CD14-positive monocyte (primary cell): ENCODE measurements around the gene TIGD6. TPM values are rescaled to one million over a fixed set of nuclear protein-coding genes. Genes with fewer than 3 reads are reported as not detected.

ENCODE experiments used
- DNase-seq, 3 donors: peaks; one replicate each; pipeline ENCODE4 v3.0.0-alpha.2; 2011 to 2022
- H2AFZ ChIP-seq: 2 replicates; pipeline ENCODE4 v1.6.0; 2012; ENCODE audit warnings: mild to moderate bottlenecking, low read depth, low read length, inconsistent platforms; ENCODE audit not compliant: insufficient read depth, poor library complexity, severe bottlenecking
- H3K27ac ChIP-seq, 2 donors: 1 replicate in 1 of 2; 2 replicates in 1 of 2; pipeline ENCODE4 v1.5.1; 2012 to 2013; ENCODE audit warnings: low read length in 2 of 2, control low read depth in 1 of 2, inconsistent platforms in 1 of 2, low read depth in 1 of 2, mild to moderate bottlenecking in 1 of 2
- H3K27me3 ChIP-seq, 2 donors: one replicate each; pipeline versions ENCODE4 v1.6.0 to v1.6.1; 2011 to 2013; ENCODE audit warnings: low read length in 2 of 2; ENCODE audit not compliant: control insufficient read depth in 2 of 2, insufficient read depth in 2 of 2
- H3K36me3 ChIP-seq, 2 donors: replicated peaks in 1 of 2; 1 replicate in 1 of 2; 2 replicates in 1 of 2; pipeline versions ENCODE4 v1.5.1 to v1.6.1; 2012 to 2013; ENCODE audit warnings: low read length in 2 of 2, control low read depth in 1 of 2, inconsistent platforms in 1 of 2, mild to moderate bottlenecking in 1 of 2; ENCODE audit not compliant: insufficient read depth in 2 of 2, control insufficient read depth in 1 of 2
- H3K4me1 ChIP-seq, 2 donors: 1 replicate in 1 of 2; 2 replicates in 1 of 2; pipeline versions ENCODE4 v1.5.1 to v1.6.1; 2012 to 2013; ENCODE audit warnings: low read length in 2 of 2, control low read depth in 1 of 2, inconsistent platforms in 1 of 2, mild to moderate bottlenecking in 1 of 2, moderate library complexity in 1 of 2; ENCODE audit not compliant: insufficient read depth in 2 of 2, control insufficient read depth in 1 of 2
- H3K4me2 ChIP-seq: replicated peaks from 2 replicates; pipeline ENCODE3; 2012; ENCODE audit warnings: low read length, moderate library complexity, mild to moderate bottlenecking; ENCODE audit not compliant: poor library complexity, severe bottlenecking; ENCODE audit errors: extremely low read depth
- H3K4me3 ChIP-seq, 3 experiments: fragments of 200-600 bp in 1 of 3; sonication (generic) in 1 of 3; replicated peaks in 1 of 3; 1 replicate in 2 of 3; 2 replicates in 1 of 3; pipeline ENCODE4 v1.5.1; 2011 to 2013; ENCODE audit warnings: low read length in 3 of 3, mild to moderate bottlenecking in 3 of 3, control low read depth in 2 of 3, low read depth in 2 of 3, inconsistent platforms in 1 of 3, moderate library complexity in 1 of 3
- H3K79me2 ChIP-seq: 2 replicates; pipeline ENCODE4 v1.6.0; 2012; ENCODE audit warnings: mild to moderate bottlenecking, control low read depth, inconsistent platforms, low read length, moderate library complexity; ENCODE audit not compliant: insufficient read depth
- H3K9ac ChIP-seq: 2 replicates; pipeline ENCODE4 v1.6.0; 2017; ENCODE audit warnings: low read length, mild to moderate bottlenecking; ENCODE audit not compliant: insufficient read depth, poor library complexity, severe bottlenecking
- H3K9me3 ChIP-seq, 2 donors: replicated peaks in 1 of 2; 1 replicate in 1 of 2; 2 replicates in 1 of 2; pipeline versions ENCODE4 v1.5.1 to v1.6.1; 2012 to 2013; ENCODE audit warnings: low read length in 2 of 2, control low read depth in 1 of 2; ENCODE audit not compliant: control insufficient read depth in 1 of 2, insufficient read depth in 1 of 2
- H4K20me1 ChIP-seq: 2 replicates; pipeline ENCODE4 v1.6.0; 2012; ENCODE audit warnings: mild to moderate bottlenecking, low read length, control low read depth, moderate library complexity; ENCODE audit not compliant: insufficient read depth
- H3K27ac Mint-ChIP-seq, 7 donors: one replicate each; pipeline ENCODE4 v1.8.0; 2020; ENCODE audit warnings: mild to moderate bottlenecking in 7 of 7, mixed read lengths in 7 of 7, moderate library complexity in 6 of 7, inconsistent platforms in 2 of 7
- H3K27me3 Mint-ChIP-seq, 3 donors: one replicate each; pipeline ENCODE4 v1.8.0; 2021 to 2022; ENCODE audit warnings: low read depth in 3 of 3, mild to moderate bottlenecking in 3 of 3, mixed read lengths in 3 of 3, moderate library complexity in 3 of 3, inconsistent platforms in 1 of 3
- H3K36me3 Mint-ChIP-seq, 2 donors: one replicate each; pipeline ENCODE4 v1.8.0; 2020; ENCODE audit warnings: mixed read lengths in 2 of 2, inconsistent platforms in 1 of 2, mild to moderate bottlenecking in 1 of 2
- H3K4me1 Mint-ChIP-seq: one replicate; pipeline ENCODE4 v1.8.0; 2020; ENCODE audit warnings: mild to moderate bottlenecking, mixed read lengths
- H3K4me3 Mint-ChIP-seq, 2 donors: one replicate each; pipeline ENCODE4 v1.8.0; 2020; ENCODE audit warnings: mild to moderate bottlenecking in 2 of 2, mixed read lengths in 2 of 2, moderate library complexity in 1 of 2
- H3K9me3 Mint-ChIP-seq, 7 donors: one replicate each; pipeline ENCODE4 v1.8.0; 2020 to 2022; ENCODE audit warnings: mixed read lengths in 7 of 7, mild to moderate bottlenecking in 6 of 7, moderate library complexity in 6 of 7, inconsistent platforms in 2 of 7
- WGBS: methylation state at CpG from one replicate; pipeline ENCODE4 v1.1.5; 2013; ENCODE audit warnings: missing lambda C conversion rate; ENCODE audit not compliant: insufficient coverage; 5-methylcytosine and 5-hydroxymethylcytosine counted together
- intact Hi-C, 2 donors: fragments of 100-400 bp; cut with micrococcal nuclease; formaldehyde crosslinking; loops; one replicate each; pipeline versions ENCODE4 v1.15.0 to v1.15.1; 2023
- polyA plus RNA-seq, 3 donors: library from polyadenylated mRNA; depleted of rRNA in 1 of 3; unstranded in 2 of 3; stranded (reverse) in 1 of 3; fragments of 300-500 nt in 2 of 3; fragments of >200 nt in 1 of 3; fragmentation: Illumina TruSeq in 2 of 3; gene quantifications; 1 replicate in 2 of 3; 2 replicates in 1 of 3; pipeline ENCODE4 v1.2.3, GENCODE V29; 2012 to 2021
- TF ChIP-seq, protein P1 (sequence below): fragments of 200-600 bp; IDR thresholded peaks from one replicate; pipeline ENCODE4 v1.8.0; 2022; ENCODE audit warnings: antibody characterized with exemption, mild to moderate bottlenecking

The TIGD6 gene
- polyA plus RNA-seq, 3 donors, result 0.88 to 2.5 (median 1.8) TPM

- Histone ChIP-seq H3K36me3 (peaks cover 88 to 94% of the 10 kb centered on the region in 2 donors), H2AFZ (no peak overlapping the region), H3K79me2 (no peaks in the 10 kb centered on the region), H3K9me3 (no peaks in the 10 kb centered on the region), H3K27ac (no peak overlapping the region), H4K20me1 (no peaks in the 10 kb centered on the region), H3K4me3 (no peak overlapping the region), H3K4me2 (no peak overlapping the region), H3K27me3 (no peaks in the 10 kb centered on the region), H3K4me1 (peaks cover 6 to 9% of the 10 kb centered on the region in 2 donors), H3K9ac (no peak overlapping the region)
- WGBS, result 100% methylated on average over 1 of the region's 3 CpGs
- TF ChIP-seq, protein P1, sequence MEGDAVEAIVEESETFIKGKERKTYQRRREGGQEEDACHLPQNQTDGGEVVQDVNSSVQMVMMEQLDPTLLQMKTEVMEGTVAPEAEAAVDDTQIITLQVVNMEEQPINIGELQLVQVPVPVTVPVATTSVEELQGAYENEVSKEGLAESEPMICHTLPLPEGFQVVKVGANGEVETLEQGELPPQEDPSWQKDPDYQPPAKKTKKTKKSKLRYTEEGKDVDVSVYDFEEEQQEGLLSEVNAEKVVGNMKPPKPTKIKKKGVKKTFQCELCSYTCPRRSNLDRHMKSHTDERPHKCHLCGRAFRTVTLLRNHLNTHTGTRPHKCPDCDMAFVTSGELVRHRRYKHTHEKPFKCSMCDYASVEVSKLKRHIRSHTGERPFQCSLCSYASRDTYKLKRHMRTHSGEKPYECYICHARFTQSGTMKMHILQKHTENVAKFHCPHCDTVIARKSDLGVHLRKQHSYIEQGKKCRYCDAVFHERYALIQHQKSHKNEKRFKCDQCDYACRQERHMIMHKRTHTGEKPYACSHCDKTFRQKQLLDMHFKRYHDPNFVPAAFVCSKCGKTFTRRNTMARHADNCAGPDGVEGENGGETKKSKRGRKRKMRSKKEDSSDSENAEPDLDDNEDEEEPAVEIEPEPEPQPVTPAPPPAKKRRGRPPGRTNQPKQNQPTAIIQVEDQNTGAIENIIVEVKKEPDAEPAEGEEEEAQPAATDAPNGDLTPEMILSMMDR, result no peak
- Mint-ChIP-seq H3K27me3 (peaks cover 0 to 2% (median under 1%) of the 10 kb centered on the region in 3 donors), H3K27ac (peak overlapping the region in 3 of 7 donors; percentile 3 to 65 (median 10)), H3K36me3 (peaks cover 89 to 94% of the 10 kb centered on the region in 2 donors), H3K4me3 (no peak overlapping the region), H3K9me3 (peaks cover 0 to under 1% (median 0%) of the 10 kb centered on the region in 7 donors), H3K4me1 (peaks cover 12% of the 10 kb centered on the region)
- DNase-seq, result no peak
- intact Hi-C loops, result no loop called here
Measured at GRCh38 chr5:150042459-150042858, 42.0 kb upstream of the TIGD6 start.

- Histone ChIP-seq H3K4me3 (no peak overlapping the region), H4K20me1 (no peaks in the 10 kb centered on the region), H3K9ac (no peak overlapping the region), H3K27ac (no peak overlapping the region), H2AFZ (no peak overlapping the region), H3K9me3 (no peaks in the 10 kb centered on the region), H3K36me3 (peaks cover 94 to 98% of the 10 kb centered on the region in 2 donors), H3K79me2 (no peaks in the 10 kb centered on the region), H3K27me3 (no peaks in the 10 kb centered on the region), H3K4me1 (peaks cover 0 to 1% of the 10 kb centered on the region in 2 donors), H3K4me2 (no peak overlapping the region)
- H3K27me3 Mint-ChIP-seq, result peaks cover 0 to 2% (median 0%) of the 10 kb centered on the region in 3 donors
- no peak overlapping the region for H3K4me3 Mint-ChIP-seq
- WGBS, result 100% methylated on average over 2 of the region's 2 CpGs
- no peaks in the 10 kb centered on the region for H3K9me3 Mint-ChIP-seq
- H3K36me3 Mint-ChIP-seq, result peaks cover 91 to 96% of the 10 kb centered on the region in 2 donors
- intact Hi-C loops, result no loop called here
- TF ChIP-seq, protein P1, result no peak
- DNase-seq, result no peak
- no peak overlapping the region for H3K27ac Mint-ChIP-seq
- peaks cover 8% of the 10 kb centered on the region for H3K4me1 Mint-ChIP-seq
Measured at GRCh38 chr5:150038547-150038946, 38.1 kb upstream of the TIGD6 start.
